ENCODE measurements around the gene WFDC11.

GRCh38 chr20:45639687-45640086, 30.4 kb downstream of the WFDC11 start:
- TF ChIP-seq, protein P1, sequence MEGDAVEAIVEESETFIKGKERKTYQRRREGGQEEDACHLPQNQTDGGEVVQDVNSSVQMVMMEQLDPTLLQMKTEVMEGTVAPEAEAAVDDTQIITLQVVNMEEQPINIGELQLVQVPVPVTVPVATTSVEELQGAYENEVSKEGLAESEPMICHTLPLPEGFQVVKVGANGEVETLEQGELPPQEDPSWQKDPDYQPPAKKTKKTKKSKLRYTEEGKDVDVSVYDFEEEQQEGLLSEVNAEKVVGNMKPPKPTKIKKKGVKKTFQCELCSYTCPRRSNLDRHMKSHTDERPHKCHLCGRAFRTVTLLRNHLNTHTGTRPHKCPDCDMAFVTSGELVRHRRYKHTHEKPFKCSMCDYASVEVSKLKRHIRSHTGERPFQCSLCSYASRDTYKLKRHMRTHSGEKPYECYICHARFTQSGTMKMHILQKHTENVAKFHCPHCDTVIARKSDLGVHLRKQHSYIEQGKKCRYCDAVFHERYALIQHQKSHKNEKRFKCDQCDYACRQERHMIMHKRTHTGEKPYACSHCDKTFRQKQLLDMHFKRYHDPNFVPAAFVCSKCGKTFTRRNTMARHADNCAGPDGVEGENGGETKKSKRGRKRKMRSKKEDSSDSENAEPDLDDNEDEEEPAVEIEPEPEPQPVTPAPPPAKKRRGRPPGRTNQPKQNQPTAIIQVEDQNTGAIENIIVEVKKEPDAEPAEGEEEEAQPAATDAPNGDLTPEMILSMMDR (IDR thresholded peaks at IDR 0.05; ENCODE audit: borderline replicate concordance, extremely low read depth, low read length, poor library complexity, severe bottlenecking), result no peak
- no peak for TF ChIP-seq EZH2 (IDR thresholded peaks at IDR 0.05; ENCODE audit: borderline replicate concordance, low read depth, low read length, severe bottlenecking)
